Neural cell (in vitro differentiated cells): ENCODE measurements around the gene RUSF1.

ENCODE experiments used
- CTCF ChIP-seq: fragments of 450-650 bp; IDR thresholded peaks from 2 replicates; pipeline ENCODE4 v1.5.1; 2014; ENCODE audit warnings: antibody characterized with exemption, mild to moderate bottlenecking, moderate library complexity; ENCODE audit not compliant: poor library complexity, severe bottlenecking
- EP300 ChIP-seq: fragments of 450-650 bp; conservative IDR thresholded peaks from 2 replicates; pipeline ENCODE4 v1.6.1; 2014; ENCODE audit warnings: antibody characterized with exemption, mild to moderate bottlenecking, moderate library complexity; ENCODE audit not compliant: poor library complexity, severe bottlenecking
- EZH2 ChIP-seq: fragments of 200-600, 300-800 bp; shearing (Covaris generic), sonication (generic); IDR thresholded peaks from 2 replicates; pipeline ENCODE4 v1.6.1; 2014; ENCODE audit warnings: antibody characterized with exemption, low read length, borderline replicate concordance, mild to moderate bottlenecking; ENCODE audit not compliant: insufficient read depth, poor library complexity, severe bottlenecking
- MXI1 ChIP-seq: fragments of 450-650 bp; conservative IDR thresholded peaks from 2 replicates; pipeline ENCODE4 v1.6.1; 2014; ENCODE audit warnings: antibody characterized with exemption, mild to moderate bottlenecking; ENCODE audit not compliant: poor library complexity, severe bottlenecking
- POLR2AphosphoS5 ChIP-seq: IDR thresholded peaks from 2 replicates; pipeline ENCODE4 v1.6.1; 2012
- RAD21 ChIP-seq: fragments of 450-650 bp; conservative IDR thresholded peaks from 2 replicates; pipeline ENCODE4 v1.6.1; 2014; ENCODE audit warnings: antibody characterized with exemption, mild to moderate bottlenecking, moderate library complexity
- REST ChIP-seq: IDR thresholded peaks from 2 replicates; pipeline ENCODE4 v1.6.1; 2012; ENCODE audit warnings: borderline replicate concordance
- SMC3 ChIP-seq: fragments of 450-650 bp; conservative IDR thresholded peaks from 2 replicates; pipeline ENCODE4 v1.6.1; 2014; ENCODE audit warnings: antibody characterized with exemption, mild to moderate bottlenecking, moderate library complexity; ENCODE audit not compliant: poor library complexity
- TAF1 ChIP-seq: IDR thresholded peaks from 2 replicates; pipeline ENCODE4 v1.6.1; 2012; ENCODE audit warnings: low read depth

- TF ChIP-seq POLR2AphosphoS5 = no peak
- no peak for TF ChIP-seq CTCF
- no peak for TF ChIP-seq EZH2
- no peak for TF ChIP-seq EP300
- no peak for TF ChIP-seq SMC3
- no peak for TF ChIP-seq REST
- no peak for TF ChIP-seq RAD21
- TF ChIP-seq MXI1 = no peak
- TF ChIP-seq TAF1 = no peak
Observed at GRCh38 chr16:31489616-31490584, 18.3 kb downstream of the RUSF1 start.
